GM12892 (cell line): ENCODE measurements around the gene PHYKPL.

Experiments used
- POLR2A ChIP-seq: IDR thresholded peaks from 2 replicates; pipeline ENCODE4 v1.6.1; 2011; ENCODE audit warnings: low read depth, low read length, control low read depth
- POLR2AphosphoS5 ChIP-seq: IDR thresholded peaks from 2 replicates; pipeline ENCODE4 v1.6.1; 2011; ENCODE audit warnings: low read depth, low read length, control low read depth
- TAF1 ChIP-seq: IDR thresholded peaks from 2 replicates; pipeline ENCODE4 v1.6.1; 2011; ENCODE audit warnings: low read depth, mild to moderate bottlenecking, control low read depth, low read length, borderline replicate concordance

- TF ChIP-seq TAF1: no peak
- TF ChIP-seq POLR2A: no peak
- no peak for TF ChIP-seq POLR2AphosphoS5
Observed at GRCh38 chr5:178259623-178260536, 27.3 kb upstream of the PHYKPL start.
